Panc1 (cell line): Measurements from ENCODE around the gene CCDC80. TPM values are rescaled to one million over a fixed set of nuclear protein-coding genes. Genes with fewer than 3 reads are reported as not detected.

Experiments used
- ATAC-seq: fragments of 200-7000 bp; cut with Tn5 transposase; 2 replicates; pipeline ENCODE4 v1.9.1; 2020; ENCODE audit warnings: mild to moderate bottlenecking, moderate library complexity
- BruUV-seq: library from RNA; stranded (reverse); fragments of 400-500 nt; replicated peaks from 2 replicates; lab custom pipeline; 2021; lab: Mats Ljungman, UMichigan
- CTCF ChIA-PET: fragments of 300-600 bp; sonication (Branson Sonifier 250); formaldehyde crosslinking; loops from one replicate; lab custom pipeline; 2022; ENCODE audit warnings: antibody characterized with exemption; lab: Charles Lee
- POLR2A ChIA-PET: fragments of 300-600 bp; sonication (Branson Sonifier 250); formaldehyde crosslinking; loops from one replicate; lab custom pipeline; 2022; ENCODE audit warnings: antibody characterized with exemption; lab: Charles Lee
- DNase-seq: peaks from one replicate; pipeline ENCODE4 v3.0.0-alpha.2; 2010; ENCODE audit warnings: low read depth, low spot score
- H3K27ac ChIP-seq: 2 replicates; pipeline ENCODE4 v1.5.1; 2011; ENCODE audit warnings: mild to moderate bottlenecking, low read length, inconsistent platforms
- H3K27me3 ChIP-seq: fragments of 200-500 bp; sonication (Bioruptor generic); 2 replicates; pipeline ENCODE4 v1.6.0; 2014; ENCODE audit warnings: low read length, inconsistent platforms; ENCODE audit not compliant: control insufficient read depth, insufficient read depth
- H3K36me3 ChIP-seq: fragments of 200-500 bp; sonication (Bioruptor generic); 2 replicates; pipeline ENCODE4 v1.5.1; 2014; ENCODE audit warnings: inconsistent platforms, mild to moderate bottlenecking, low read length, moderate library complexity; ENCODE audit not compliant: control insufficient read depth, insufficient read depth
- H3K4me1 ChIP-seq: 2 replicates; pipeline ENCODE4 v1.5.1; 2011; ENCODE audit warnings: inconsistent platforms, mild to moderate bottlenecking, low read length, moderate library complexity; ENCODE audit not compliant: control insufficient read depth, insufficient read depth
- H3K4me3 ChIP-seq, 2 experiments: 2 replicates each; pipeline ENCODE4 v1.5.1; 2011 to 2012; ENCODE audit warnings: low read depth in 2 of 2, low read length in 2 of 2, mild to moderate bottlenecking in 2 of 2, inconsistent platforms in 1 of 2, moderate library complexity in 1 of 2
- H3K9me3 ChIP-seq: fragments of 200-500 bp; sonication (Bioruptor generic); 2 replicates; pipeline ENCODE4 v1.5.1; 2014; ENCODE audit warnings: low read depth, mild to moderate bottlenecking, inconsistent platforms, low read length, moderate library complexity; ENCODE audit not compliant: control insufficient read depth, insufficient read depth
- CTCF ChIP-seq: fragments of 450-650 bp; IDR thresholded peaks from 2 replicates; pipeline ENCODE4 v1.5.1; 2017; ENCODE audit warnings: mild to moderate bottlenecking
- POLR2AphosphoS5 ChIP-seq: IDR thresholded peaks from 2 replicates; pipeline ENCODE4 v1.6.1; 2012; ENCODE audit warnings: mild to moderate bottlenecking, low read depth, low read length, moderate library complexity
- REST ChIP-seq, 2 experiments: IDR thresholded peaks; 2 replicates each; pipeline ENCODE4 v1.6.1; 2011 to 2012; ENCODE audit warnings: low read depth in 2 of 2, control low read depth in 1 of 2, low read length in 1 of 2, mild to moderate bottlenecking in 1 of 2, moderate library complexity in 1 of 2; ENCODE audit not compliant: insufficient read depth in 1 of 2
- SIN3A ChIP-seq: IDR thresholded peaks from 2 replicates; pipeline ENCODE4 v1.6.1; 2012; ENCODE audit warnings: low read depth, mild to moderate bottlenecking, low read length, moderate library complexity, borderline replicate concordance; ENCODE audit not compliant: insufficient read depth
- TCF7L2 ChIP-seq: IDR thresholded peaks from 2 replicates; pipeline ENCODE4 v1.6.1; 2011; ENCODE audit warnings: mild to moderate bottlenecking, low read depth, low read length, inconsistent platforms
- in situ Hi-C: cut with HindIII; loops from 2 replicates; pipeline ENCODE4 v1.10.0; 2016; ENCODE audit warnings: low sequenced_read_pairs, low pct_unique_long_range_greater_than_20kb
- intact Hi-C: fragments of 100-400 bp; cut with micrococcal nuclease; formaldehyde crosslinking; loops from one replicate; pipeline ENCODE4 v1.10.0; 2022; ENCODE audit not compliant: unreplicated experiment
- total RNA-seq: library from RNA; stranded (reverse); gene quantifications from one replicate; pipeline ENCODE4 v1.2.1, GENCODE V29; 2021; ENCODE audit not compliant: unreplicated experiment

Gene CCDC80
- total RNA-seq, 1 experiment from 2014 or later: 0.64 TPM

GRCh38 chr3:112605285-112605684, 35.7 kb downstream of the CCDC80 start:
- DNase-seq (no peak), ATAC-seq (no peak)
- Histone ChIP-seq H3K27me3 (peaks cover 3% of the 10 kb centered on the region; the same call in 1 of the 2 replicates), H3K4me1 (no peaks in the 10 kb centered on the region), H3K9me3 (no peaks in the 10 kb centered on the region), H3K27ac (no peak overlapping the region), H3K4me3 (no peak overlapping the region), H3K36me3 (no peaks in the 10 kb centered on the region)
- in situ Hi-C loops (no loop called here), intact Hi-C loops (no loop called here)
- POLR2A ChIA-PET: interaction anchor here (0.6 kb wide), 1 partner anchor 129 kb away, joined by 3 read pairs; no protein-coding TSS in a partner anchor
- CTCF ChIA-PET: no interaction called here
- no peak for TF ChIP-seq CTCF
- no peak for TF ChIP-seq TCF7L2
- no peak for TF ChIP-seq SIN3A
- no peak for TF ChIP-seq POLR2AphosphoS5
- no peak for TF ChIP-seq REST (IDR thresholded peaks at IDR 0.05; ENCODE audit: insufficient read depth in 1 of 2, low read depth in 2 of 2, low read length in 1 of 2)
- no TSS peak for BruUV-seq

GRCh38 chr3:112604536-112604935, 36.4 kb downstream of the CCDC80 start:
- CTCF ChIA-PET: no interaction called here

More at GRCh38 chr3:112604536-112604935, 36.4 kb downstream of the CCDC80 start:
- TF ChIP-seq TCF7L2: no peak
- no peak for TF ChIP-seq POLR2AphosphoS5
- no peak for TF ChIP-seq SIN3A
- no peak for TF ChIP-seq REST (IDR thresholded peaks at IDR 0.05; ENCODE audit: insufficient read depth in 1 of 2, low read depth in 2 of 2, low read length in 1 of 2)
- no peak for TF ChIP-seq CTCF
- Histone ChIP-seq H3K27ac (no peak overlapping the region), H3K4me1 (no peaks in the 10 kb centered on the region), H3K27me3 (peaks cover 2% of the 10 kb centered on the region; the same call in 1 of the 2 replicates), H3K4me3 (no peak overlapping the region), H3K9me3 (no peaks in the 10 kb centered on the region), H3K36me3 (no peaks in the 10 kb centered on the region)
- ATAC-seq (no peak), DNase-seq (no peak)
- in situ Hi-C loops (no loop called here), intact Hi-C loops (no loop called here)
- POLR2A ChIA-PET: no interaction called here
- BruUV-seq: no TSS peak
